GM19240 (cell line): ENCODE data around the gene GRIP2.

Experiments used
- DNase-seq: peaks from one replicate; pipeline ENCODE4 v3.0.0; 2011; ENCODE audit warnings: low spot score; ENCODE audit not compliant: insufficient read length

The GRIP2 gene

GRCh38 chr3:14485981-14486380 lies 54.2 kb downstream of the GRIP2 start:
- DNase-seq: no peak

DNA sequence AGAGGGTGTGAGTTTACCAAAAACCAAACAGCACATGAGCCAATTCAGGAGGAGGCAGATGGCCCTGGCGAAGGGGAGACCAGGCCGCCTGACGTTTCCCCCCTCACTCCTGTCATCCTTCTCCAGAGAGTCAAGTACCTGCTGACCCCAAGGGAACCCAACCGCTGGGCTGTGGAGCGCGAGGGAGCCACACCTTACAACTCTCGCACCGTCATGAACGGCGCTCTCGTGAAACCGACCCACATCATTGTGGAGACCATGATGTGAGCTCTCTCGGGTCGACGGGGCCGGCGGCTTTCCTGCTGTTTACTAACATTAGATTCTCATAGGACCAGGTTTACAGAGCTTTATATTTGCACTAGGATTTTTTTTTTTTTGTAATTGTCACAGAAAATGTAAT lies 55.4 kb downstream of the GRIP2 start:
- DNase-seq: no peak

DNA sequence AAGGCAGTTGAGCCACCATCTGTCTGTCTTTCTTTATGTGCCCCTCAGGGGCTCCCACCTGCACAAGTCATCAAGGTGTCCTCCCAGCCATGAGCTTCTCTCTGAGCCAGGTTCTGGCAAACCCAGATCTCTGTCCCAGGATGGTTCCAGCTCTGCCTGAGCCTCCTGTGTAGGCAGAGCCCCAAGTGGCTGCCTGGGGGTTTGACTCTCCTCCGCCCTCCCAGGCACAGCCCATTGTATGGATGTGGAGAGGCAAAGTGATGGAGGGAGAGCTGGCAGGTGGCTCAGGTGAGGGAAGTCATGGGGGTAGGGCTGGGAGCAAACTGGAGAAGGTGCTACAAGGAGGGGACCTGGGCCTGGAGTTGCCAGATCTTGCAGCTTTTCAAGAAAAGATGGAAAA lies 56.9 kb downstream of the GRIP2 start:
- no peak for DNase-seq

DNA sequence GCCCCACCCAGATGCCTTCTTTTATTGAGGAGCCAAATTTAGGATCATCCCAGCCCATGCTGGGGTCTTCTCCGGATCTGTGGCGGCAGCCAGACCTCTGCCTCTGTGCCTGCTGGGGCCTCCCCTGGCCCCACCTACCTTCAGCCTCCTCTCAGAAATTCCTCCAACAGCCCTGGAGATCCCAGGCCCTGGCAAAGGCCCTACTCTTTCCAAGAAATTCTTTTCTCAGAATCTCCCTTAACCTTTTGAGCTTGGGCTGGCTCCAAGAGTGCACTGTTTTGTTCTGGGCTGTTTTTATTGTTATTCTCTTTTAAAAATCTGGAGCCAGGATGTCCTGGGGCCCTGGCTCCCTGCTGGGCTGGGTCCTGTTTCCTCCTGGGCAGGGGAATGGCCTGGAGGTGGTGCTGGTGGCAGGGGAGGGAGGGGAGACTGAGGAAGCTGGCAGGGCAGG lies 57.8 kb downstream of the GRIP2 start:
- no peak for DNase-seq

DNA sequence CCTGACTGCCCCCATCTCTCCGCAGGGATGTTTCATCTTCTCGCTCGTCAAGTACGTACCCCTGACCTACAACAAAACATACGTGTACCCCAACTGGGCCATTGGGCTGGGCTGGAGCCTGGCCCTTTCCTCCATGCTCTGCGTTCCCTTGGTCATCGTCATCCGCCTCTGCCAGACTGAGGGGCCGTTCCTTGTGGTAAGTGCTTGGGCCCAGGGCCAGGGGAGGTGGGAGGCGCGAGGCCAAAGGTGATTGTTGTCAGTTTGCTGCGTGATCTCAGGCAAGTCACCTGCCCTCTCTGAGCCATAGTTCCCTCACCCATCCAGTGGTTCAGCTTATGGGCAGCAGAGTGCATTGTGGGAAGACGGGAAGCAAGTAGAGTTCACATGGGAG lies 58.5 kb downstream of the GRIP2 start:
- no peak for DNase-seq

DNA sequence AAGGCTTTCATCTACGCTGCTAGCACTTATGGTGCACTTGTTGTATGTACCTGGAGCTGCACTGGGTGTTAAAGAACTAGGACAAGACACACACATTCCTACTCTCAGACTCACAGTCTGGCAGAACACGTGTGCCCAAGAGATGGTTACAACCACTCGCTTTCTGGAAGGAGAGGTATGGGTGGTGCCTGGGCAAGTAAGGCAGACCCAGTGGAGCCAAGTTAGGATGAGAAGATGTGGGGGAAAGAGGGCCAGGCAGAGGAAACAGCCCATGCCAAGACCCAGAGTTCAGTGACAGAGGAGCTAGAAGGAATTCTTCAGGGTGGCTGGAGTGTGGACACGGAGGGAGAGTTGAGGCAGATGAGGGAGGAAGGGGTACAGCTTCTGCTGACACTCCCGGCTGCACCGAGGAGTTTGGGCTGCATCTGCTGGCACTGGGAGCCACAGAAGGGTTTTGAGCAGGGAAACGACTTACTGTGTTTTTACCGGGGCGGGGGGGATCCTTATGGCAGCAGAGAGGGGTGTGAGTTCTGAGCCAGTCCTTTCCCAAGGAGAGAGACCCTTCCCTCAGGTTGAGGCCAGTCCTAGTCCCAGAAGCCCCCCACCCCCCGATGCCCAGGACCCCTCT lies 59.0 kb downstream of the GRIP2 start:
- DNase-seq: no peak

GRCh38 chr3:14480207-14481017 lies 59.7 kb downstream of the GRIP2 start:
- no peak for DNase-seq

GRCh38 chr3:14479591-14479990 lies 60.6 kb downstream of the GRIP2 start:
- DNase-seq: no peak

GRCh38 chr3:14478956-14479550 lies 61.1 kb downstream of the GRIP2 start:
- no peak for DNase-seq

GRCh38 chr3:14477311-14477935 lies 62.7 kb downstream of the GRIP2 start:
- no peak for DNase-seq

- DNase-seq: no peak
Measured at GRCh38 chr3:14476583-14477265, 63.4 kb downstream of the GRIP2 start.

GRCh38 chr3:14475621-14476020 lies 64.5 kb downstream of the GRIP2 start:
- DNase-seq: no peak

- no peak for DNase-seq
Measured at GRCh38 chr3:14474363-14475081, 65.6 kb downstream of the GRIP2 start.

DNA sequence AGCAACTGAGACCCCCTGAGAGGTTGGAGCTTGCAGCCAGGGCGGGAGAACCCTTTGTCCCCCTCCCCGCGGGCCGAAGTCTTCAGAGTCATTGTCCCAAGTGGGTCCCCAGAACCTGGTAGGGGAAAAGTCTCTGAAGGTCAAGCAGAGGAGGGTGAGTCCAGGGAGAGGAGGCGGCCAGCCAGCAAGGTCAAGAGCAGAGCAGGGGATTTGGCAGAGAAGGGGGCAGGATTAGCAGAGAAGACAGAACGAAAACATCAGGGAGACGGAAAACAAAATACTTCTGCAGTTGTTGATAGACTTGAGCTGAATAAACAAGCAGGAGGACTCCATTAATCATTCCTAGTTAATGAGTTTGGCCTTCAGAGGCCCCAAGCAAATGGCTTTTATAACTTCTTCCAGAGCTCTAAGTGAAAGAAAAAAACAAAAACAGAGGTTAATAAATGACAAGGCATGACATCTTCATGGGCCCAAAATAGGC lies 66.7 kb downstream of the GRIP2 start:
- no peak for DNase-seq

- DNase-seq: no peak
Measured at GRCh38 chr3:14472471-14473351, 67.4 kb downstream of the GRIP2 start.

DNA sequence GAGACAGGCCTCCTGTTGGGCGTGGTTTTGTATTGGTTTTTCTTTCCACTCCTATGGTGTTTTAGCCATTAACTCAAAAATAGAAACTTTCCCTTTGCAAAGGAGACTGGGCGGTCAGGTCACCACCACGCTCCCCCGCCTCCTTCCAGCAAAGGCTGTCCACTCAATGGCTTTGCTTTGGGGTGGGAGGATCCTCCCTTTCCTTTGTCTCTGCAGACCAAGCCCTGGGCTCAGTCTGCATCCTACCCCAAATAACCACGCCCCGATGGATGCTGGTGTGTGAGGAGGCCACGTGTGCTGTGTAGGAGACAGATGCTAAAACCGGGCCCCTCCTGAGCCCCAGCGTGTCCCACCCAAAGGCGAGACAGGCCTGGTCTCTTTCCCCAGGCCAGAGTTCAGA lies 68.5 kb downstream of the GRIP2 start:
- DNase-seq: no peak

GRCh38 chr3:14471016-14471415 lies 69.1 kb downstream of the GRIP2 start:
- DNase-seq: no peak

- no peak for DNase-seq
Measured at GRCh38 chr3:14470461-14470860, 69.7 kb downstream of the GRIP2 start.

DNA sequence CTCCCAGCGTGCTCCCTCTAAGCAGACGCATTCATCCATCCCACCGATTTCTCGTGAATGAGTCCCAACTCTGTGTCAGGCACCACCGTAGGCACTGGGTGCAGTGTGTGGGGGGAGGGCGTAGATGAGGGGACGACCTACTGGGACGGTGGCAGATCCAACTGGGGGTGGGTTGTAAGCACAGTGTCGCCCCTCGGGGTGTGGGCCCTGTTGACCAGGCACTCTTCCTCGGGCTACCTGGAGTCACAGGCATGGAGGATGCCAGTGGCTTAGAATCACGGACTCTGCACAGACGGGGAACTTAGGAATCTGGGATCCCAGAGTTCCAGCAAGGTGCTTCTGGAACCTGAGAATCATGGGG lies 71.5 kb downstream of the GRIP2 start:
- DNase-seq: no peak
